ENCODE results near the gene NUP214.

Gene NUP214

GRCh38 chr9:131214286-131214856 lies 89.0 kb downstream of the NUP214 start:
- no peak for DNase-seq (ENCODE audit: extremely low read depth, low read depth)
- no peak for TF ChIP-seq CTCF (IDR thresholded peaks at IDR 0.05; ENCODE audit: low read depth, low read length)

GRCh38 chr9:131214876-131215275 lies 89.5 kb downstream of the NUP214 start:
- DNase-seq (ENCODE audit: extremely low read depth, low read depth), result no peak
- no peak for TF ChIP-seq CTCF (IDR thresholded peaks at IDR 0.05; ENCODE audit: low read depth, low read length)

- TF ChIP-seq CTCF (IDR thresholded peaks at IDR 0.05; ENCODE audit: low read depth, low read length), result no peak
- no peak for DNase-seq (ENCODE audit: extremely low read depth, low read depth)
These were observed 91.4 kb downstream of the NUP214 start for GRCh38 chr9:131216806-131217205.

GRCh38 chr9:131217331-131218031 lies 92.1 kb downstream of the NUP214 start:
- TF ChIP-seq CTCF (IDR thresholded peaks at IDR 0.05; ENCODE audit: low read depth, low read length), result no peak

GRCh38 chr9:131218370-131218769 lies 93.0 kb downstream of the NUP214 start:
- DNase-seq (ENCODE audit: extremely low read depth, low read depth), result no peak
- TF ChIP-seq CTCF (IDR thresholded peaks at IDR 0.05; ENCODE audit: low read depth, low read length), result no peak

More at GRCh38 chr9:131217331-131218031, 92.1 kb downstream of the NUP214 start:
- DNase-seq (ENCODE audit: extremely low read depth, low read depth), result no peak

- no peak for TF ChIP-seq CTCF (IDR thresholded peaks at IDR 0.05; ENCODE audit: low read depth, low read length)
- no peak for DNase-seq (ENCODE audit: extremely low read depth, low read depth)
These were observed 95.1 kb downstream of the NUP214 start for GRCh38 chr9:131220485-131220884.

- no peak for DNase-seq (ENCODE audit: extremely low read depth, low read depth)
- no peak for TF ChIP-seq CTCF (IDR thresholded peaks at IDR 0.05; ENCODE audit: low read depth, low read length)
These were observed 97.1 kb downstream of the NUP214 start for GRCh38 chr9:131222460-131222859.
